Measurements from ENCODE around the gene AGTR1. TPM values are rescaled to one million over a fixed set of nuclear protein-coding genes. Genes with fewer than 3 reads are reported as not detected.
"Not testable (repeated sequence)": the region's sequence is repeated elsewhere in the genome, so short reads cannot be mapped to it uniquely, and the experiment has no call there.

AGTR1 gene
- polyA plus RNA-seq, 1 donor (not counting 4 experiments of a cell fraction or from before 2014, with no cell fraction given) = not detected

GRCh38 chr3:148750296-148750695, 52.6 kb downstream of the AGTR1 start:
- FAIRE-seq = no peak
- no peak overlapping the region for H3K4me3 ChIP-seq (ENCODE audit: control insufficient read depth in 2 of 3, extremely low read depth in 1 of 3, insufficient read depth in 2 of 3, low read depth in 1 of 3, low read length in 3 of 3)
- no peak overlapping the region for H3K9ac ChIP-seq (ENCODE audit: control insufficient read depth, extremely low read depth, insufficient read depth, low read length)
- no peak overlapping the region for H3K27ac ChIP-seq (ENCODE audit: control insufficient read depth, insufficient read depth, low read length)
- H3K79me2 ChIP-seq (ENCODE audit: control insufficient read depth, insufficient read depth, low read length) = no peaks in the 10 kb centered on the region
- H3K36me3 ChIP-seq (ENCODE audit: control insufficient read depth in 2 of 2, extremely low read depth in 1 of 2, insufficient read depth in 2 of 2, low read length in 2 of 2) = no peaks in the 10 kb centered on the region
- H3K4me2 ChIP-seq (ENCODE audit: control insufficient read depth, extremely low read depth, insufficient read depth, low read depth, low read length) = no peak overlapping the region
- TF ChIP-seq EZH2 (IDR thresholded peaks at IDR 0.05; ENCODE audit: low read length) (no peak), CTCF (optimal IDR thresholded peaks at IDR 0.05 in 1 of 3, IDR thresholded peaks at IDR 0.05 in 1 of 3, conservative IDR thresholded peaks at IDR 0.05 in 1 of 3; ENCODE audit: extremely low read depth in 1 of 3, insufficient read depth in 2 of 3, low read length in 3 of 3) (no peak)
- H3K27me3 ChIP-seq (ENCODE audit: control insufficient read depth, extremely low read depth, insufficient read depth, low read length) = no peaks in the 10 kb centered on the region
- no peak overlapping the region for H2AFZ ChIP-seq (ENCODE audit: control insufficient read depth, low read length)
- dilution Hi-C loops (cut with MboI; ENCODE audit: extremely low pct_ligation_motif_present, low sequenced_read_pairs) = no loop called here
- no peak for DNase-seq (ENCODE audit: low read depth, low spot score)
- no peaks in the 10 kb centered on the region for H4K20me1 ChIP-seq (ENCODE audit: control insufficient read depth, extremely low read depth, insufficient read depth, low read length)
- no peaks in the 10 kb centered on the region for H3K9me1 ChIP-seq (ENCODE audit: control insufficient read depth, extremely low read depth, insufficient read depth, low read length)
- no peaks in the 10 kb centered on the region for H3K4me1 ChIP-seq (ENCODE audit: control insufficient read depth, extremely low read depth, insufficient read depth, low read length)
- no peaks in the 10 kb centered on the region for H3K9me3 ChIP-seq (ENCODE audit: control insufficient read depth, low read depth, low read length)

- no peaks in the 10 kb centered on the region for H3K9me1 ChIP-seq (ENCODE audit: control insufficient read depth, extremely low read depth, insufficient read depth, low read length)
- DNase-seq (ENCODE audit: low read depth, low spot score) (no peak), FAIRE-seq (no peak)
- H3K9ac ChIP-seq (ENCODE audit: control insufficient read depth, extremely low read depth, insufficient read depth, low read length) = no peak overlapping the region
- H3K36me3 ChIP-seq (ENCODE audit: control insufficient read depth in 2 of 2, extremely low read depth in 1 of 2, insufficient read depth in 2 of 2, low read length in 2 of 2) = no peaks in the 10 kb centered on the region
- H4K20me1 ChIP-seq (ENCODE audit: control insufficient read depth, extremely low read depth, insufficient read depth, low read length) = no peaks in the 10 kb centered on the region
- no peaks in the 10 kb centered on the region for H3K27me3 ChIP-seq (ENCODE audit: control insufficient read depth, extremely low read depth, insufficient read depth, low read length)
- H2AFZ ChIP-seq (ENCODE audit: control insufficient read depth, low read length) = no peak overlapping the region
- H3K4me1 ChIP-seq (ENCODE audit: control insufficient read depth, extremely low read depth, insufficient read depth, low read length) = no peaks in the 10 kb centered on the region
- H3K9me3 ChIP-seq (ENCODE audit: control insufficient read depth, low read depth, low read length) = no peaks in the 10 kb centered on the region
- dilution Hi-C loops (cut with MboI; ENCODE audit: extremely low pct_ligation_motif_present, low sequenced_read_pairs) = no loop called here
- TF ChIP-seq EZH2 (IDR thresholded peaks at IDR 0.05; ENCODE audit: low read length) = no peak
- TF ChIP-seq CTCF (optimal IDR thresholded peaks at IDR 0.05 in 1 of 3, IDR thresholded peaks at IDR 0.05 in 1 of 3, conservative IDR thresholded peaks at IDR 0.05 in 1 of 3; ENCODE audit: extremely low read depth in 1 of 3, insufficient read depth in 2 of 3, low read length in 3 of 3) = no peak
- H3K27ac ChIP-seq (ENCODE audit: control insufficient read depth, insufficient read depth, low read length) = no peak overlapping the region
- H3K79me2 ChIP-seq (ENCODE audit: control insufficient read depth, insufficient read depth, low read length) = no peaks in the 10 kb centered on the region
- no peak overlapping the region for H3K4me3 ChIP-seq (ENCODE audit: control insufficient read depth in 2 of 3, extremely low read depth in 1 of 3, insufficient read depth in 2 of 3, low read depth in 1 of 3, low read length in 3 of 3)
- no peak overlapping the region for H3K4me2 ChIP-seq (ENCODE audit: control insufficient read depth, extremely low read depth, insufficient read depth, low read depth, low read length)
These were observed 53.8 kb downstream of the AGTR1 start for GRCh38 chr3:148751461-148751860.

GRCh38 chr3:148753385-148753784, 55.7 kb downstream of the AGTR1 start:
- dilution Hi-C loops (cut with MboI; ENCODE audit: extremely low pct_ligation_motif_present, low sequenced_read_pairs); H3K9me3 ChIP-seq (ENCODE audit: control insufficient read depth, low read depth, low read length); H3K79me2 ChIP-seq (ENCODE audit: control insufficient read depth, insufficient read depth, low read length); H4K20me1 ChIP-seq (ENCODE audit: control insufficient read depth, extremely low read depth, insufficient read depth, low read length); H3K4me2 ChIP-seq (ENCODE audit: control insufficient read depth, extremely low read depth, insufficient read depth, low read depth, low read length); H3K36me3 ChIP-seq (ENCODE audit: control insufficient read depth in 2 of 2, extremely low read depth in 1 of 2, insufficient read depth in 2 of 2, low read length in 2 of 2); H3K27me3 ChIP-seq (ENCODE audit: control insufficient read depth, extremely low read depth, insufficient read depth, low read length); H2AFZ ChIP-seq (ENCODE audit: control insufficient read depth, low read length); H3K9me1 ChIP-seq (ENCODE audit: control insufficient read depth, extremely low read depth, insufficient read depth, low read length); H3K9ac ChIP-seq (ENCODE audit: control insufficient read depth, extremely low read depth, insufficient read depth, low read length); H3K27ac ChIP-seq (ENCODE audit: control insufficient read depth, insufficient read depth, low read length); H3K4me3 ChIP-seq (ENCODE audit: control insufficient read depth in 2 of 3, extremely low read depth in 1 of 3, insufficient read depth in 2 of 3, low read depth in 1 of 3, low read length in 3 of 3); H3K4me1 ChIP-seq (ENCODE audit: control insufficient read depth, extremely low read depth, insufficient read depth, low read length); FAIRE-seq; DNase-seq (ENCODE audit: low read depth, low spot score): not testable (repeated sequence)
